ENCODE data around the gene PTTG1.

PTTG1 gene

GRCh38 chr5:160437271-160437670 is 15.6 kb downstream of the PTTG1 start:
- Histone ChIP-seq H3K9me3 (ENCODE audit: control insufficient read depth, low read length) (no peaks in the 10 kb centered on the region), H3K4me1 (ENCODE audit: control insufficient read depth, insufficient read depth, low read length, poor library complexity, severe bottlenecking) (no peaks in the 10 kb centered on the region), H3K27ac (ENCODE audit: insufficient read depth, low read length, poor library complexity, severe bottlenecking) (no peak overlapping the region), H3K36me3 (ENCODE audit: control insufficient read depth, insufficient read depth, low read length) (no peaks in the 10 kb centered on the region), H3K27me3 (replicated peaks; ENCODE audit: control insufficient read depth, insufficient read depth, low read length, poor library complexity, severe bottlenecking) (no peaks in the 10 kb centered on the region), H3K4me3 (ENCODE audit: insufficient read depth, low read depth, low read length, poor library complexity, severe bottlenecking) (no peak overlapping the region)
- DNase-seq: no peak

GRCh38 chr5:160438316-160439204 is 16.9 kb downstream of the PTTG1 start:
- DNase-seq: peak; percentile 10 to 39 (median 38)
- Histone ChIP-seq H3K4me1 (ENCODE audit: control insufficient read depth, insufficient read depth, low read length, poor library complexity, severe bottlenecking) (no peaks in the 10 kb centered on the region), H3K4me3 (ENCODE audit: insufficient read depth, low read depth, low read length, poor library complexity, severe bottlenecking) (peak overlapping the region; percentile 66), H3K36me3 (ENCODE audit: control insufficient read depth, insufficient read depth, low read length) (no peaks in the 10 kb centered on the region), H3K9me3 (ENCODE audit: control insufficient read depth, low read length) (no peaks in the 10 kb centered on the region), H3K27ac (ENCODE audit: insufficient read depth, low read length, poor library complexity, severe bottlenecking) (peak overlapping the region; percentile 57), H3K27me3 (replicated peaks; ENCODE audit: control insufficient read depth, insufficient read depth, low read length, poor library complexity, severe bottlenecking) (no peaks in the 10 kb centered on the region)

GRCh38 chr5:160439205-160439600 is 17.5 kb downstream of the PTTG1 start:
- H3K36me3 ChIP-seq (ENCODE audit: control insufficient read depth, insufficient read depth, low read length): no peaks in the 10 kb centered on the region
- H3K27me3 ChIP-seq (replicated peaks; ENCODE audit: control insufficient read depth, insufficient read depth, low read length, poor library complexity, severe bottlenecking): no peaks in the 10 kb centered on the region
- H3K4me3 ChIP-seq (ENCODE audit: insufficient read depth, low read depth, low read length, poor library complexity, severe bottlenecking): peak overlapping the region; percentile 66
- peak; percentile 73 to 80 (median 75) for DNase-seq
- H3K27ac ChIP-seq (ENCODE audit: insufficient read depth, low read length, poor library complexity, severe bottlenecking): peak overlapping the region; percentile 57
- no peaks in the 10 kb centered on the region for H3K4me1 ChIP-seq (ENCODE audit: control insufficient read depth, insufficient read depth, low read length, poor library complexity, severe bottlenecking)
- no peaks in the 10 kb centered on the region for H3K9me3 ChIP-seq (ENCODE audit: control insufficient read depth, low read length)

- Histone ChIP-seq H3K36me3 (ENCODE audit: control insufficient read depth, insufficient read depth, low read length) (no peaks in the 10 kb centered on the region), H3K27me3 (replicated peaks; ENCODE audit: control insufficient read depth, insufficient read depth, low read length, poor library complexity, severe bottlenecking) (no peaks in the 10 kb centered on the region), H3K4me3 (ENCODE audit: insufficient read depth, low read depth, low read length, poor library complexity, severe bottlenecking) (no peak overlapping the region), H3K27ac (ENCODE audit: insufficient read depth, low read length, poor library complexity, severe bottlenecking) (no peak overlapping the region), H3K4me1 (ENCODE audit: control insufficient read depth, insufficient read depth, low read length, poor library complexity, severe bottlenecking) (no peaks in the 10 kb centered on the region), H3K9me3 (ENCODE audit: control insufficient read depth, low read length) (no peaks in the 10 kb centered on the region)
- DNase-seq: no peak
Observed at GRCh38 chr5:160441311-160441781, 19.7 kb downstream of the PTTG1 start.

GRCh38 chr5:160442824-160443431 is 21.3 kb downstream of the PTTG1 start:
- H3K27ac ChIP-seq (ENCODE audit: insufficient read depth, low read length, poor library complexity, severe bottlenecking): no peak overlapping the region
- no peaks in the 10 kb centered on the region for H3K9me3 ChIP-seq (ENCODE audit: control insufficient read depth, low read length)

GRCh38 chr5:160444407-160444806 is 22.8 kb downstream of the PTTG1 start:
- Histone ChIP-seq H3K27me3 (replicated peaks; ENCODE audit: control insufficient read depth, insufficient read depth, low read length, poor library complexity, severe bottlenecking) (no peaks in the 10 kb centered on the region), H3K9me3 (ENCODE audit: control insufficient read depth, low read length) (no peaks in the 10 kb centered on the region), H3K36me3 (ENCODE audit: control insufficient read depth, insufficient read depth, low read length) (no peaks in the 10 kb centered on the region), H3K4me3 (ENCODE audit: insufficient read depth, low read depth, low read length, poor library complexity, severe bottlenecking) (no peak overlapping the region), H3K27ac (ENCODE audit: insufficient read depth, low read length, poor library complexity, severe bottlenecking) (no peak overlapping the region), H3K4me1 (ENCODE audit: control insufficient read depth, insufficient read depth, low read length, poor library complexity, severe bottlenecking) (no peaks in the 10 kb centered on the region)
- DNase-seq: no peak

More at GRCh38 chr5:160442824-160443431, 21.3 kb downstream of the PTTG1 start:
- DNase-seq: no peak
- Histone ChIP-seq H3K4me1 (ENCODE audit: control insufficient read depth, insufficient read depth, low read length, poor library complexity, severe bottlenecking) (no peaks in the 10 kb centered on the region), H3K27me3 (replicated peaks; ENCODE audit: control insufficient read depth, insufficient read depth, low read length, poor library complexity, severe bottlenecking) (no peaks in the 10 kb centered on the region), H3K4me3 (ENCODE audit: insufficient read depth, low read depth, low read length, poor library complexity, severe bottlenecking) (no peak overlapping the region), H3K36me3 (ENCODE audit: control insufficient read depth, insufficient read depth, low read length) (no peaks in the 10 kb centered on the region)

- no peak overlapping the region for H3K4me3 ChIP-seq (ENCODE audit: insufficient read depth, low read depth, low read length, poor library complexity, severe bottlenecking)
- no peaks in the 10 kb centered on the region for H3K4me1 ChIP-seq (ENCODE audit: control insufficient read depth, insufficient read depth, low read length, poor library complexity, severe bottlenecking)
- no peaks in the 10 kb centered on the region for H3K27me3 ChIP-seq (replicated peaks; ENCODE audit: control insufficient read depth, insufficient read depth, low read length, poor library complexity, severe bottlenecking)
- H3K27ac ChIP-seq (ENCODE audit: insufficient read depth, low read length, poor library complexity, severe bottlenecking): no peak overlapping the region
- no peak for DNase-seq
- no peaks in the 10 kb centered on the region for H3K36me3 ChIP-seq (ENCODE audit: control insufficient read depth, insufficient read depth, low read length)
- H3K9me3 ChIP-seq (ENCODE audit: control insufficient read depth, low read length): no peaks in the 10 kb centered on the region
Observed at GRCh38 chr5:160445132-160445531, 23.5 kb downstream of the PTTG1 start.

GRCh38 chr5:160445751-160446150 is 24.1 kb downstream of the PTTG1 start:
- no peaks in the 10 kb centered on the region for H3K9me3 ChIP-seq (ENCODE audit: control insufficient read depth, low read length)
- H3K4me3 ChIP-seq (ENCODE audit: insufficient read depth, low read depth, low read length, poor library complexity, severe bottlenecking): no peak overlapping the region
- no peaks in the 10 kb centered on the region for H3K36me3 ChIP-seq (ENCODE audit: control insufficient read depth, insufficient read depth, low read length)
- no peak overlapping the region for H3K27ac ChIP-seq (ENCODE audit: insufficient read depth, low read length, poor library complexity, severe bottlenecking)
- DNase-seq: no peak
- H3K27me3 ChIP-seq (replicated peaks; ENCODE audit: control insufficient read depth, insufficient read depth, low read length, poor library complexity, severe bottlenecking): no peaks in the 10 kb centered on the region
- H3K4me1 ChIP-seq (ENCODE audit: control insufficient read depth, insufficient read depth, low read length, poor library complexity, severe bottlenecking): no peaks in the 10 kb centered on the region

- Histone ChIP-seq H3K9me3 (ENCODE audit: control insufficient read depth, low read length) (no peaks in the 10 kb centered on the region), H3K27ac (ENCODE audit: insufficient read depth, low read length, poor library complexity, severe bottlenecking) (no peak overlapping the region), H3K36me3 (ENCODE audit: control insufficient read depth, insufficient read depth, low read length) (no peaks in the 10 kb centered on the region), H3K4me1 (ENCODE audit: control insufficient read depth, insufficient read depth, low read length, poor library complexity, severe bottlenecking) (no peaks in the 10 kb centered on the region), H3K27me3 (replicated peaks; ENCODE audit: control insufficient read depth, insufficient read depth, low read length, poor library complexity, severe bottlenecking) (no peaks in the 10 kb centered on the region), H3K4me3 (ENCODE audit: insufficient read depth, low read depth, low read length, poor library complexity, severe bottlenecking) (no peak overlapping the region)
- no peak for DNase-seq
Observed at GRCh38 chr5:160448886-160449285, 27.2 kb downstream of the PTTG1 start.

- H3K4me3 ChIP-seq (ENCODE audit: insufficient read depth, low read depth, low read length, poor library complexity, severe bottlenecking): no peak overlapping the region
- H3K27me3 ChIP-seq (replicated peaks; ENCODE audit: control insufficient read depth, insufficient read depth, low read length, poor library complexity, severe bottlenecking): no peaks in the 10 kb centered on the region
- DNase-seq: no peak
Observed at GRCh38 chr5:160449458-160449857, 27.8 kb downstream of the PTTG1 start.

More at GRCh38 chr5:160449458-160449857, 27.8 kb downstream of the PTTG1 start:
- Histone ChIP-seq H3K27ac (ENCODE audit: insufficient read depth, low read length, poor library complexity, severe bottlenecking) (no peak overlapping the region), H3K36me3 (ENCODE audit: control insufficient read depth, insufficient read depth, low read length) (no peaks in the 10 kb centered on the region), H3K4me1 (ENCODE audit: control insufficient read depth, insufficient read depth, low read length, poor library complexity, severe bottlenecking) (no peaks in the 10 kb centered on the region), H3K9me3 (ENCODE audit: control insufficient read depth, low read length) (no peaks in the 10 kb centered on the region)
